HG02981 (cell line): ENCODE results near the gene MS4A1.
"Not testable (repeated sequence)": the region's sequence is repeated elsewhere in the genome, so short reads cannot be mapped to it uniquely, and the experiment has no call there.

Experiments used
- ATAC-seq: cut with Tn5 transposase; IDR thresholded peaks from one replicate; pipeline ENCODE4 v1.9.1; 2021; ENCODE audit warnings: mild to moderate bottlenecking, moderate library complexity; ENCODE audit not compliant: unreplicated experiment

MS4A1 gene

GRCh38 chr11:60500276-60500910 is 44.7 kb downstream of the MS4A1 start:
- no peak for ATAC-seq

GRCh38 chr11:60502221-60502775 is 46.7 kb downstream of the MS4A1 start:
- no peak for ATAC-seq

- ATAC-seq = no peak
These were observed 48.7 kb downstream of the MS4A1 start for GRCh38 chr11:60504219-60504905.

- ATAC-seq = not testable (repeated sequence)
These were observed 54.0 kb downstream of the MS4A1 start for GRCh38 chr11:60509609-60510008.

GRCh38 chr11:60510209-60510608 is 54.6 kb downstream of the MS4A1 start:
- ATAC-seq = not testable (repeated sequence)

GRCh38 chr11:60511393-60511792 is 55.7 kb downstream of the MS4A1 start:
- no peak for ATAC-seq

GRCh38 chr11:60512651-60513225 is 57.1 kb downstream of the MS4A1 start:
- no peak for ATAC-seq

- ATAC-seq = no peak
These were observed 58.1 kb downstream of the MS4A1 start for GRCh38 chr11:60513496-60514460.

GRCh38 chr11:60515144-60515855 is 59.7 kb downstream of the MS4A1 start, which contains the start of gene MS4A13:
Gene MS4A13 (plus strand): TSS chr11:60515392. CDS start chr11:60518084, 2,692 bp downstream.
- no peak for ATAC-seq
